T-helper 9 cell (primary cell): ENCODE results near the gene ZNF300.
"Not testable (repeated sequence)": the region's sequence is repeated elsewhere in the genome, so short reads cannot be mapped to it uniquely, and the experiment has no call there.

Experiments used
- DNase-seq: peaks from one replicate; pipeline ENCODE4 v3.0.0-alpha.2; 2020

The ZNF300 gene

DNA sequence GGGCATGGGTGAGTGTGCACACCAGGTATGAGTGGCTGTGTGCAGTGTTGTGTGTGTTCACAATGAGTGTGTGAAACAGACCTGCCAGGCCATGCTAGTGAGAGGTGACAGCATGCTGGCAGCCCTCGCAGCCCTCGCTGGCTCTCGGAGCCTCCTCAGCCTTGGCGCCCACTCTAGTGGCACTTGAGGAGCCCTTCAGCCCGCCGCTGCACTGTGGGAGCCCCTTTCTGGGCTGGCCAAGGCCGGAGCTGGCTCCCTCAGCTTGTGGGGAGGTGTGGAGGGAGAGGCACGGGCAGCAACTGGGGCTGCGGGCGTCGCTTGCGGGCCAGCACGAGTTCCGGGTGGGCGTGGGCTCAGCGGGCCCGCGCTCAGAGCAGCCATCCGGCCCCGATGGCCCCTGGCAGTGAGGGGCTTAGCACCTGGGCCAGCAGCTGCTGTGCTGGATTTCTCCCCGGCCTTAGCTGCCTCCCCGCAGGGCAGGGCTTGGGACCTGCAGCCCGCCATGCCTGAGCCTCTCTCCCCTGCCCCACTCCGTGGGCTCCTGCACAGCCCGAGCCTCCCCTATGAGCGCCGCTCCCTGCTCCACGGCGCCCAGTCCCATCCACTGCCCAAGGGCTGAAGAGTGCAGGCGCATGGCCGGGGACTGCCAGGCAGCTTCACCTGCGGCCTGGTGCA is 59.5 kb downstream of the ZNF300 start:
- not testable (repeated sequence) for DNase-seq
